IPS DF 19.7 (cell line): ENCODE data around the gene COL4A4.

Experiments used
- DNase-seq: peaks from one replicate; pipeline ENCODE4 v3.0.0-alpha.2; 2013; ENCODE audit warnings: low read depth, low spot score

The COL4A4 gene

DNA sequence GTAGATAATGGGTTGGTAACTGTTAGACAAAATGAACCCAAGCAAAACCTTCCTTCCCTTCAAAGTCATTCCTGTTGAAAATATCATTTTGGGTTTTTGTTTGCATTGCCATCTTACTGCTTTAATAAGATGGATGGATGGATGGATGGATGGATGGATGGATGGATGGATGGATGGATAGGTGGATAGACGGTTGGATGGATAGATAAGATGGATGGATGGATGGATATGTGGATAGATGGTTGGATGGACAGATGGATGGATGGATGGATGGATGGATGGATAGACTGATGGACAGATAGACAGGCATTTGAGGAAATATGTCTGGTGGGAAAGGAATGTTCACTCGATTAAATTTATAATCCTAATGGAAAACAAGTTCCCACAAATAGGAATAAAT is 133.2 kb downstream of the COL4A4 start:
- DNase-seq = no peak

DNA sequence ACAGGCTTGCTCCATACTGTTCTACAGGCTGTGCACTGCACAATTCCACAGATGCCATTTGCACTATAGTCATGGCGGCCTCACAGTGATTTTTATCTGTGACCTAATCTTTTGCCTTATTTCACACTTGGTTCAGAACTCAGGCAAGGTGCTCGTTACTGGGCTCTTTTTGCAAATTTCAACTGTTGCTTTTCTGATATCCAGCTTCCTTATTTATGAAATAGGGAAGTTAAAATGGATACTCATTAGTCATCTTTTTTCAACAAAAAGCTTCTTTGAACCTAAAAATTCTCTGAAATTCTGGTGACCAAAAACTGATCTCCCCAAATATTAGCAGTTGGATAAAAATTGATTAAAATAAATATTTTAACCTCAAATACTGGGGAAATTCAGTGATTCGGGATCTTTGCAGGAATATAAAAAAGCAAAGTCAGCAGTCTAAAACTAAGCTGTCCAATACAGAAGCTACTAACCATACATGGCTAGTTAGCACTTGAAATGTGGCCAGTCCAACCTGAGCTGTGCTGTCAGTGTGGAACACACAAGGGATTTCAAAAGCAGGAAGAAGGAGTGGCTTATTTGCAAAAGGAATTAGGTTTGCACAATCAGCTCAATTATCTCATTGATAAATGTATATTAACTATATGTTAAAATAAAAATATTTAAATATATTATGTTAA is 134.4 kb downstream of the COL4A4 start:
- no peak for DNase-seq

DNA sequence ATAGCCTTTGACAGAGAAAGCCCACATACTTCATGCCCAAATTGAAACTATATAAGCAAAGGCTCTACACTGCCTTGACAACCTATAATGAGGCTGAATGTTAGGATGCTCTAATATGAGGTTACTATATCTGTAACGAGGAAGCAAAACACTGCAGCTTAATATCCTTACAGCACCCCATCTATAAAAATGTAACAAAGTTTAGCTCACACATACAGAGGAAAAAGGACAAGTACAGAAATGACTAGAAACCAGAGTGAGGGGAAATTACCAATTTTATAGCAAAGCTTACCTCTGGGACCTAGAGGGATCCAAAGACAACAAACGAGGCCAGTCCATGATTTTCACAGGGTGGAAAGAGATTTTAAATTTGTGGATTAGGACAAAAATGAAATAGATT is 138.5 kb downstream of the COL4A4 start:
- DNase-seq = no peak

DNA sequence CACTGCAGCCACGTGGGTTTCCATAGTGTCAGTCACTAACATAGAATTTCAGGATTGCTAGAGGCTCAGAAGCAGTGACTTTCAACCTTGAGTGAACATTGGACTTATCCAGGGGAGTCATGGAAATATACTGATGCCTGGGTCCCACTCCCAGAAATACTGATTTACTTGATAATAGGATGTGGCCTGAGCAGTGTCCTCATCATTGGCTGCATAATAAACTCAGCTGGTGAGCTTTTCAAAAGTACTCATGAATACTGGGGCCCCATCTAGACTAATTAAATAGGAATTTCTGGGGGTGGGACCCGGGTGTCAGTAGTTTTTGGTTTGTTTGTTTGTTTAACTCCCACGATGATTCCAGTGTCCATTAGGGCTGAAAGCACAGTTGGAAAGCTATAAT is 141.4 kb downstream of the COL4A4 start:
- DNase-seq = no peak

DNA sequence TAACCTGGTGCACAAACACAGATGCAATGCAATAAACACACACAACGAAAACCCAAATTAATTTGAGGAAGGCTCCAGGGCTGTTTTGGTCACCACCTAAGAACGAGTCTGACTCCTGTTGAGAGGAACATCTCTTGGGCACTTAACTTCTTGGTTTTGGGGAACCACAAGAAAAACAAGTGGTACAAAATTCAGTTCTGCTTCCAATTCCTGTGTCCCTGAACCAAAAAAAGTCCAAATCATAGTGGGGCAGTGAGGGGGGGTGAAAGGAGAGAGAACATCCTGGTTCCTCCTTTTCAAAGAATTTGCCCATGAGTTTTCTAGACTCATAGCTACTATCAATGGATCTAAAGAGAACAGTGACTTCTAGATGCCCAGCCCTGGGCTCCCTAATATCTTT is 143.6 kb downstream of the COL4A4 start:
- DNase-seq = no peak

DNA sequence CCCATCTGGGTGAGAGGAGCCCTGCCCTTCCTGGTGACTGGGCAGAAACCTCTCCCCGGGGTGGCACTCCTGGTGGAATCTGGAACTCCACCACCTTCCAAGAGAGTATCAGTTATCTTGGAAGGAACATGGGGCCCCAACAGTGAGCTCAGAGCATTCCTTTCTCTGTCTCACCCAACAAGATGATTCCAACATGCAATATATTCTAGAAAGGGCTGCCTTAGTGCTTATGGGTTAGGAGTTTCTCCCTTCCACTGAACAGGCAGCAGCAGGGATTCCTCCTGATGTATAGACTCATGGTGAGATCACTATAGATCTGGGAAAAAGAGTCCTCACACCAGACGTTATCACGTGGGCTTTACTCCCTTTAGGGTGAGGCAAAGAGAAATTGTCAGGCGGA is 147.1 kb downstream of the COL4A4 start:
- no peak for DNase-seq

DNA sequence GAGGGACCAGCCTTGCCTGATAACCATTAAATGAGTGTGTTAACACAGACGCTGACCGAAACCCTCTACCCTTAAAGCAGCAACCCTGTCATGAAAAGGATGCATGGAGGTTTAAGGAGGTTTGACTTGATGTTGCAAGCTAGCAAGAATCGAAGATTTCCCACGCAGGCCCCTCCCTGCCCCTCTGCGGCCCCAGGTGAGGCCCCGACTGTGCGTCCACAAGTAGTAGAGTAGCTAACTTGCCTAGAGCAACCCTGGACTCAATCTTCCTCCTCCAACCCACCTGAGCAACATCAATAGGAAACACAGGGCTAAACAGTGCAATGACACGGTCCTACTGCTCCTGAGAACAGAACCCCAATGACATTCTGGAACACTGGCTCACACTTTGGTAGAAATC is 150.1 kb downstream of the COL4A4 start:
- no peak for DNase-seq

DNA sequence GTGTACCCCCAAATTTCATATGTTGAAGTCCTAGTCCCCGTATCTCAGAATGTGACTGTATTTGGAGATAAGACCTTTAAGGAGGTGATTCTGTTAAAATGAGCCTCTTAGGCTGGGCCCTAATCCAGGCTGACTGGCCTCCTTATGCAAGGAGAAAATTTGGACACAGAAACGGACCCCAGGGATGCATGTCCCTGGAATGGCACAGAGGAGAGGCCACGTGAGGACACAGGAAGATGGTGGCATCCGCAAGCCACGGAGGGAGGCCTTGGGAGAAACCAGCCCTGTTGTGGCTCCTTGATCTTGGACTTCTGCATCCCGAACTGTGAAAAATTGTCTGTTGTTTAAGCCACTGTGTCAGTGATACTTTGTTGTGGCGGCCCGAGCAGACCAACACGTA is 150.7 kb downstream of the COL4A4 start:
- no peak for DNase-seq

DNA sequence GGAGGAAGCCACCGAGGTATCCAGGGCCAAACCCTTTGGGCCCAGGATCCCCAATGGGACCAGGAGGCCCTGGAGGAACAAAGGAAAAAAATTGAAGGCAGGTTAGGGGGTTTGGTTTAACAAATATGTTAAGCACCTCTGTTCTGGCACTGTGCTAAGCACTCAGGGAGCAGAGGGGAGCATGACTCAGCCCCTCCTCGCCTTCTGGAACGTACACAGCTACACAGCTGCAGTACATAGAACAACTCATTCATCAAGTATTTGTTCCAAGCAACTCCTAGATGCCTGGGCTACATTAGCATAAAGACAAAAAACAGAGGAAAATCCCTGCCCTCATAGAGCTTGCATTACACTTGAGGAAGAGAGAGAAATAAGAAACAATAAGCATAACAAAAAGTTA is 153.6 kb downstream of the COL4A4 start:
- DNase-seq = no peak

DNA sequence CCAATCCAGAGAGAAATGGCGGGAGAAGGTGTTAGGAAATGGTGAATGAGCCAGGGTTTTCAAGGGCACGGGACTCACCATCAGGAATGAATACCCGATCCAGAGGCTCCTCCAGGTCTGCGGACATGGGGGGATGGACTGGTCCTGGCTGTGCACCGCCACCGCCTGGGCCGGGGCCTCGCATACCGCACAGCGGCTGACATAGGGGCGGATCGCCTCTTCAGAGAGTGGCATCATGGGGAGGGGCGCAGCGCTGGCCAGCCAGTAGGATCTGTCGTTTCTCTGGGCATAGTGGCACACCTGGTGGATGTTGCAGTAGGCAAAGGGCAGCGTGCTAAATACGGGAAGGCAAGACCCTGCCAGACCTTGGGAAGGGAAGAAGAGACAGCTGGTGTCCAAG is 156.1 kb downstream of the COL4A4 start:
- no peak for DNase-seq

DNA sequence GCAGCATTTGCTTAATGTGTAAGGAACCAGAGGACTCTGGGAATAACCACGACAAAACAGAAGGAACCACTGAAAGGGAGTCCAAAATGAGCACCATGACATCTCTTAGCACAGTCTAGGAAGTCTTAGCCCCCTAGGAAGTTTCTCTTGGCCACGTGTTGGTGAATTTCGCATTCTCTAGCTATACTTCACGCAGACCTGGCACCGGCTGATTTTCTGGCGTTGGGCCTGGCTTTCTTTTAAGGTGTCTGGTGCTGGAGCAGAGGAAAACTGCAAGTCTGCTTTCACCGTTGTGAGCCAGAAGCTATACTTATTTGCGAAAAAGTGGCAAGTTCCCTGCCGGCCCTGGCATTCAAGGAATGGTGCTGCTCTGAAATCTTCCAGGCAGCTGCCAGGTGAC is 156.9 kb downstream of the COL4A4 start:
- DNase-seq = no peak

DNA sequence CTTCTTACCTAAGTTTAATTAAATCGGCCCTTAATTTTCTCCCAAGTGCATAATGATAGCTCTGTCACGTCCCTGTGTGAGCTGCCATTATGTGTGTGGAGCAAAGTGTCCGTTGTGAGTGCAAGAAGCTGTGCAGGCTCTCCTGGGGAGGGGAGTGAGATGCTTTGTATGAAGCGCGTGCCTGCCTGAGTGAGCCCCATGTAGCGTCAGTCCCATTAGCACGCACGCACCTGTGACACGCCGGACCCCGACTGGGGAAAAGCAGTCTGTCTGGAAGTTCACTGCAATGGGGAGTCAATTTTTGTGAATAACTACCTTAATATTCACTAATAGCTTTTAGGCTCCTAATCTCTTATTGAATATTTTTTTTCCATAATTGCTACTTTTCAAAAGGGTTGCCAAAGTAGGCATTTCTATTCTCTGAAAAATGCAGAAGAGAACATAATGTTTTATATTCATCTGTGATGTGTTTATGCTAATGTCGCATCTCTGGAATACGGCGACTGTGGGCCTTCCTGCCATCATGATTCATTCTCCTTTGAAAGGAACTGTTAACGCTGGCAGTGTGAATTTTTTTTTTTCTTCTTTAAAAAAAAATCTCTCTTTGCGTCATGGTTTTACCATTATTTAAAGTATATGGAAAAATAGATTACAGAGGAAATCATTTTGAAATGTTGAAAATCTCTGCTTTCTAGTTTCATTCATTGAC is 157.7 kb downstream of the COL4A4 start:
- no peak for DNase-seq

DNA sequence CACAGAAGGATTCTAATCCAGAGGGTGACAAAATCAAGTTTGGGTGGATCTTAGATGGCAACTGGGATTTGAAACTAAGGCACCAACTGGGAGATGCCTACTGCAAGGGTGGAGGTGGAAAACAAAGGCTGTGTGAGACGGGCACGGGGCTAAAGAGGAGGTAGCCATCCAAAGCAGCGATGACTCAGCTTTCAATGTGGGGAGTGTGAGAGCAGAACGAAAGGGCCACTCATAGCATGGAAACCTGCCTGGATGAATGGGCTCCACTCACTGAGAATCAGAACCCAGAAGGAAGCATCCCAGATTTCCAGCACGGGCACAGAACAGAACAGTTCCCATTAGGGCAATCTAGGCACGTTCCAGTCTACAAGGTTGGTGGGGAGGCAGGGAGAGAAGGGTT is 159.5 kb downstream of the COL4A4 start:
- DNase-seq = no peak

DNA sequence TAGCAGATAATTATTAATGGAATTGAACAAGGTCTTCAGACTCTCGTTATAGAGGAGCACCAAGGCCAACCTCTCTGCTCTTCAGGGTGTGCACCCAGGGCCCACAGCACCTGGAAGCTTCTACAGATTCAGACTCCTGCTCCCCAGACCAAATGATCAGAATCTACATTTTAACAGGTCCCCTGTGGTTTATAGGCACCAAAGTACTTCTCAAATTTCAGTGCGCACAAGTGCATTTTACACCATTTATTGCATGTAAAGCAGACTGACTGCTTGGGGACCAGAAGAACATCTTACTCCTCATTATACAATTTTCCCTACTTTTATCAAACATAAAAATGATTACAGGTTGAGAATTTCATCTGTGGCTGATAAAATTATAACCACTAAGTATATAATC is 163.9 kb downstream of the COL4A4 start:
- no peak for DNase-seq

DNA sequence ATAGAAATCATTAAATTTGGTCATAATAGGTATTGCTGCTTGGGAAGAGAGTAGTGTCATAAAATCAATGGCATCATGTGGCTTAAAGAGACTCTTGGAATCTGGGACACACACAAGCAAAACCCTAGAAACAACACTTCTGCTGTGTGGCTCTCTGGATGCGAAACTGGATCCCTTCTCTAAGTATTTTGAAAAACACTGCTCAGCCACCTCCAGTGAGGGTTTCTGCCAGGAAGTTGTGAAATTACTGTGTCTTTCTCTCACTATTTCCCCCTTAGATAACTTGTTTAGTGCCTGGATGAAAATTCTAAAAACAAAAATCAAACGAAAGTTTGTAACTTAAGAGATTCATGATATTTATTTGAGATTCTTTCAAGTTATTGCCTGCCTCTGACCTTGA is 164.3 kb downstream of the COL4A4 start:
- DNase-seq = no peak

DNA sequence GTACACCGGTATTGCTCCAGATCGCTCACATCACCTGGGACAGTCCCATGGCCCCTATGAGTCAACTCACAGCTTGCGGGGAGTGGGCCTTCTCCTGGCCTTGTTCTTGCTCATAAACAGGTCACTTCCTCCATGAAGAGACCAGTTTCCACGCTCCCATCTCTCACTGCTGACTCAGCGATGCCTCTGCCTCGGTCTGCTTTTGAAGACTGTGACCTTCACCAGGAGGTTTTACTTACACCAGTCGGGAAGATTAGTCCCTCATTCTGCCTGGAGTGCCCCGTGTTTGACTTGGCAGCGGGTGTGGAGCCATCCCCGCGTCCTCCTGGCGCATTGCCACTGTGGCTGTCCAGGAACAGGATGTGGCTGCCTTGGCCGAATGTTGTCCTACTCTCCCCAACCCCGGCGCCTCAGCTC is 168.4 kb downstream of the COL4A4 start:
- DNase-seq = no peak

DNA sequence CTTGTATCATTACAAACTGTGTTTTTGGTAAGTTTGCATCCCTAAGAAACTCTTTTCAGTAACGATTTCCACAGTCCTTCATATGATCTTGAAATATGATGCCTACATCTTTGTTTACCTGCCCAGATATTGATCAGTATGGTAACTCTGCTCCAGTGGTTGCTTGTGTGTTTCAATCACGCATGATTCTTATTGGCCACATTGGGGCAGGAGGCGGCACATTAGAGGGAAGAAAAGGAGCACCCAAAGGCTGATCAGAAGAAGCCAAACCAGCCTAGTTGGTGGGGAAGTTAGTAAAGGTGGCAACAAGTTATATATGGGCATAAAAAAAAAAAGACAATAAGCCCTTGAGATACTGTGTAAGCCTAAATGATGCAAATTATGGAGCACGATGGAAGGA is 169.2 kb downstream of the COL4A4 start:
- DNase-seq = no peak

DNA sequence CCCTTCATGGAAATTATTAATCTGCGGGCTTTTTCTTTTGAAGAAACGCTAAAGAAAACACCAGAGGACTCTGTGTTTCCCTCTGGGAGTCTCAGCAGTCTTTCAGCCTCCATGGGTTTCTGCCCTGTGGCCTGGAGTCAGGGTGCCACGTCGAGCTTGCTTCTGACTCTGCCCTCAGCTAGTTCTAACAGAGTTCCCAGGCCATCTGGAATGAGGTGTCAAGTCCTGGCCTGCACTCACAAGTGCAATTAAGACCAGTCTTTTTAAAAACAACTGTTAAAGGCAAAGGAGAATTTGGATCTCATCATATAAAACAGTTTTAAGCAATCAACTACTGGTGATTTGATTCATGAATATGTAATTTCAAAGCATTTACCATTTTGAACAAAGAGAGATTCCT is 170.8 kb downstream of the COL4A4 start:
- DNase-seq = no peak

DNA sequence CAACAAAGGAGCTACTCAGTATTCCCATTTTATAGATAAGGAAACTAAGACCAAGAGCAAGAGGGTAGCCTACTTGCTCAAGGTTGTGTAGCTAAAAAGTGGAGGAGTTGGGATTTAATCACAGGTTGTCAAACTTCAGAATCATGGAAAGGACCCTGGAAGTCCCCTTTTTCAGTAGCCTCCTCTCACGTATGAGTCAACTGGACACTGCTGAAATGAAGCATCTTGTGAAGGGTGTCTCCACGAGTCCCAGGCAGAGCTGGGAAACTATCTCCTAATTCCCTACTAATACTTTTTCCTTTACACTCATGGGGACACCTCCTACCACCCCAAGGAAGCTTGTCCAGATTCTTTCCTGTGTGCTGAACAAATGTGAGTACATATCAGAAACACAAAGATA is 172.3 kb downstream of the COL4A4 start:
- no peak for DNase-seq

DNA sequence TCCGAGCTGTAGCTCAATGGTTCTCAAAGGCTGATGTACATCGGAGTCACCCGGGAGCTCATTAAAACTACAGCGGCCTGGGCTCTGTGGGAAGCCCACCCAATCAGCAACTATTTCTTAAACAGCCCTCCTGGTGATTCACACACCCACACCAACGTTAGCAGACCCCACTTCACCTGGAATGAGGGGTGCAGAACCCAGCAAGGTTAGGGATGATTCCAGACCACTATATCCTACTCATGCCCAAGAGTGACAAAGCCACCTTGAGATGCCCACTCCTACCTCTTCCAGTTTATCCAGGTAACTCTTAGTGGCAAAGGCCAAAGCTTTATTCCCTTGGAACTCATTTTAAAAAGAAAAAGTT is 178.4 kb downstream of the COL4A4 start:
- no peak for DNase-seq

DNA sequence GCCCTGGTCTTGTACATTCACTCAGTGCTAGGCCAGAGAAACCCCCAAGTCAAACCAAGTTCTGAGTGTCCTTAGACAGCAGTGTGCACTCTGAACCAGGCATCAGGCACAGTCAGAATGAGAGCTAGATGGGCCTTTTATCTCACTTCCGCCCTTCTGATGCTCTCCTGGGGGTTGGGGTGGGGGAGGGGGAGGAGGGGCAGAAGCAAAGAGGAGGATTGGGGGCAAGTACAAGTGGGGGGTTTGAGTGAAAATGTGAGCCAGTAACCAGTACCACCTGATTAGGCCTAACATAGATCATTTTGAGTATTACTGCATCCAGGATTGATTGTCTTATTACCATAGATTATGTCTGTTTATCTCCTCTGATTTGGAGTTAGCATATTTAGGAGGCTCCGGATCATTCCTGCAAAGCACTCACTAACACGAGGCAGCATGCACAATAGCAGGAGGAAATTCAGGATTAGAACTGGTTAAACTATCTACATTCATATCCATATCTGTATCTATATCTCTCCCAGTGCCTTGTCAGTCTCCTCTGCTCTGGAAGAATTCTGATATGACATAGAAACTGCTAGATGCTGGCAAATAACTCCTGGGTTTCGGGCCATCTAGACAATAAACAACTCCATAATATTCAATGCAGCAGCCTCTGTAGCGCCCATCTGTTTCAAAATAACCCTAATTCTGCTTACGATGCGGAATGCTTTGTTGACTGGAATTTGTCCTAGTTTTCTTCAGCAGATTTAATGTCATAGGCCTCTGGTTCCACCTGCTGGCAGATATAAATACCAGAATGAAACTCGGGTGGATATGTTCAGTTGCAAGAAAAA is 179.0 kb downstream of the COL4A4 start:
- DNase-seq = no peak

DNA sequence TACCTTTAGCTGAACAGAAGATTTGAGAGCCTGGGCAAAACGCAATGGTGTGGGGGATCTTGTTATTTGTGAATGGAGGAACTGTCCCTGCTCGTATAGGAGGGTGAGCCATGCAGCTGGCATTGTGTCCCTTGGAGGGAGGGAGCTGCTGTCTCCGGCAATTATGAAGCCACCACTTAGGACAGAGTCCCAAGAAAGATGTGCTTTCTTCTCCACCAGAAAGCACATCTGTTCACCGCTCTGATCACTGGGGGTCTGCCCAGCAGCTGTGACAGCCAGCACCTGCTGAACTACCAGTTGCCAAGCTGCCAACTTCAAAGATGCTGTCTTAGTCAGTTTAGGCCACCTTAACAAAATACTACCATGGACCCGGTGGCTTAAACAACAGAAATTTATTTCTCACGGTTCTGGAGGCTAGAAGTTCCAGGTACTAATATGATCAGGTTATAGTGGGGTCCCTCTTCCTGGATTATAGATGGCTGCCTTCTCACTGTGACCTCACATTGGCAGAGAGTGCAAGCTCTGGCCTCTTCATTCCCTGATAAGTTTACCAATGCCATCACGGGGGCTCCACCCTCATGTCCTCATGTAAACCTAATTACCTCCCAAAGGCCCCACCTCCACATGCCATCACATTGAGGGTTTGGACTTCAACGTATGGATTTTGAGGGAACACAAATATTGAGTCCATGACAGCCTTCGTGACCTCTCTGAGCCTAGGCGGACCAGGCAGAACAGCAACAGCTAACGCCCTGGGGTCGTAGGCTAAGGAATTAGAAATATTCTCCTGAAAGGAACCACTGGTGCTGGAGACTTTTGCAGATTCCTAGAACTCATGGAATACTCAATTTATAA is 179.9 kb downstream of the COL4A4 start:
- DNase-seq = no peak
